HG03025 (cell line): Measurements from ENCODE around the gene KIAA1328.

Source experiments
- ATAC-seq: cut with Tn5 transposase; IDR thresholded peaks from one replicate; pipeline ENCODE4 v1.9.1; 2021; ENCODE audit warnings: mild to moderate bottlenecking, moderate library complexity; ENCODE audit not compliant: unreplicated experiment, low FRiP score

Gene KIAA1328

DNA sequence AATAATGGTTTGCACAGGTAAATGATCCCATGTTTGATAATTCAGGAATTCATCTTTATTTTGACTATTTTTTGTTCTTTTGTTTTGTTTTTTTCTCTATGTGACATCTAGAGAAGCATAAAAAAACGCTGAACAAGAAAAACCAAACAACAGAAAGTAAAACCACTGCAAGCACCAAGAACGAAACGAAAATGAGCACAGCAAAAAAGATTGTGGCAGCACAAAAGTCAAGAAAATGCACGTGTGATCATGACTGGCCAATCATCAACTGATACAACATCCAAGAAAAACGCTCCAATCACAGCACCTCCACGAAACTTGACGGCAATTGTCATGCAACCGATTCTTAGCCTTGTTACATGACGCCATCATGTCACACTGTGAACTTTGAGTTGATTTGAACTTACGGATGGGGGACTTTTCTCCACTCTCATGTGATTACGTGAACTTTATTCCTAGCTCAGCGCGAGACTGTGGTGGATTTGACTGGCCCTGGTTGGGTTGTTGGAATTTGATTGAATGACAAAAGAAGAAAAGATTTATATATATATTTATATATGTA is 417.9 kb downstream of the KIAA1328 start:
- no peak for ATAC-seq

DNA sequence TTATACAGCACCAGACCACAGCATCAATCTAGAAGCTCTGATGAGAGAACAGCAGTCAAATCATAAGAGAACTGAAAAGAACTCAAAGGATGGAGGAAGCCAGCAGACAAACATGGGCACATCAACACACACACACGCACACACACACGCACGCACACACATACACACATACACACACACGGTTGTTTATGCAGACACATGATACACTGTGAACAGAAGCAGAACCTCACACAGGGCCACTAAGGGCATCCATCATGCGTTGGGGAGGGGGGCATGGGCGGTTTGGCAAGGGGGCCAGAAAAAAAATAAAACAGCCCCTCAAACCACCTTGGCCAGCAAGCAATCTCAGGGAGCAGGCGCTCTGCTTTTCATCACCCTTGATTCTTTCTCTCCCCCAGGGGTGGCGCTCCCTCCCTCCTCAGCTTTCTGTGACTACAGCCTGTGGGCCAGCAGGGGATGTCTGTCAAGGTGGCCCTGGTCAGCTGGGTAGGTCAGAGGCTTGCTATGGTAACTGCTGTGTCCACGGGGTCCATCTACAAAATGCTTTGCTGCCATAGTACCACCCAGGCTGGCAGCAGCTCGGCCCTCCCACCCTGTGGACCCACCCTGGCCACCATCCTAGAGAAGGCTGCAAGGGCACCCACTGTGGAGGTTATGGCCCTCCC is 418.7 kb downstream of the KIAA1328 start:
- ATAC-seq, result no peak

DNA sequence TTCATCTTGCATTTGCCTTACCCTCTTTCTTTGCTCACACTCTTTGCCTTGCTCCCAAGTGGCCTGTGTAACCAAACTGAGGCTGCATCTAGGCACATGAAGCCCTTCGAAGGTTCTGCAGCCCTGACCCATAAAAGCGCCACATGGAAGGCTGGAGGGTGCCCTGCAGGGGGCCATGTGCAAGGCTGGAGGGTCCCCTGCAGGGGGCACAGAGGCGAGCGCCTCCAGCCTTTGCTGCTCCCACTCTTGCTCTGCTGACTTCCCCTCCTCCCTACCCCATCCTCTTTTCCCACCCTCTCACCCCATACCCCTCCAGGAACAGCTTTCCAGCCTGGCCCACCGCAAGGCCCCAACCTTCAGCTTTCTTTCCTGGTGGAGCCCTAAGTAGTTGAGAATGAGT is 419.4 kb downstream of the KIAA1328 start:
- no peak for ATAC-seq

DNA sequence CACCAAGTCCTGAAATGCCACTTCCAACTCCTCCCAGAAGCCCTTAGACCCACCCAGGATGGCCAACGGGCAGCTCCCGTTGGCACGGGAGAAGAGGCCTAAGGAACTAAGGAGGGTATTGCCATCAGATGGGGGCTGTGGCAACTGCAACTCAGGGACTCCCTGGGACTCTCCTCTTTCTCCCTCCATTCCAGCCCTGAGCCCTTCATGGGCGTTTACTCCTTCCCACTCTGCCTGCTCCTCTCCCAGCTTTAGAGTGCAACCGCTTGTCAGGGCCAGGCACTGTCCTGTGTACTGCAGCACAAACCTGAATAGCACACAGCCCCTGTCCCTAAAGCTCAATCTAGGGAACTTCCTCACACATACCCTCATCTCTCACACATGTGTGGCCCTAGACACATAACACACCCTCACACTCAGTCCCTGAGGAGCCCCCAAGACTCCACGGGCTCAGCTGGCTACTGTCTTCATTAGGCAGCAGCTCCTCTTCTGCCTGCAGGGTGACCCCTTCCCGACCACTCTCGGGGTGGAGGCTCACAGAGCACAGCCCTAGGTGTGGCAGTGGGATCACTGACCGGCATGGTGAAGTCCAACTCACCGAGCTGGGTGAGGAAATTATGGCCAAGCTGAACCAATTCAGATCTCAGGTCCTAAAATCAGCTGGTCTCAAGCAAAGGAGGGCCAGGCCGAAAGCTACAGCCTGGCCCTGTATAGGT is 420.4 kb downstream of the KIAA1328 start:
- no peak for ATAC-seq

DNA sequence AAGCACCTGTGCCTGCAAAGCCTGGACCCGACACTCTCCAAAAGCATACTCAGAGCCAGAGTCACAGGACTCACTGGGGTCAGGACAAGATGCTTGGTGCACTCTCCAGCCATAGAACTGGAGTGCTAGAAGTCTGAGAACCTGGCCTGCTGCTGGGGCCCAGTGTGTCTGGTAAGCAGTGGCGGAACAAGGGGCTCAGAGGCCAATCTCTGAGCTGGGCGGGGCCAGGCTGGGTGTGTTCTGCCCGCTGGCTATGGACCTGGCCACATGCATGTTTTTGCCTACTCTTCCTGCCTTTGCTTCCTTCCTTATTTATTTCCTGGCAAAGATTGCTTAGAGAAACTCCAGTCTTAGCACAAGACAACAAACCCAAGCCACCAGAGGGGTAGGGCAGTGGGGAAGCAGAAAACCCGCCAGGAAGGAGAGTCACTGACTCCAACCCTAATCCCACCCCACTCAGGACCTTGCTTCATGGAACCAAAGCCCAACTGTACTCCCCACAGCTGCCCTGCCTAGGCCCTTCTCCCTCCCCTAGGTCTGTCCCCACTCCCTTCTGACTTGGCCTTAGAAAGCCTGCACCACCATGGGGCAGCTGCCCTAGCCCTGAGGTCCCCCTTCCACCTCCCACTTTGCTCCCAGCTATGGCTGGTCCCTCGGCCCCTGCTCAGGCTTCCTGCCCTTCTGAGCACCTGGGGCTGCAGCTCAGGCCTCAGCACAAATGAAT is 421.1 kb downstream of the KIAA1328 start:
- no peak for ATAC-seq

DNA sequence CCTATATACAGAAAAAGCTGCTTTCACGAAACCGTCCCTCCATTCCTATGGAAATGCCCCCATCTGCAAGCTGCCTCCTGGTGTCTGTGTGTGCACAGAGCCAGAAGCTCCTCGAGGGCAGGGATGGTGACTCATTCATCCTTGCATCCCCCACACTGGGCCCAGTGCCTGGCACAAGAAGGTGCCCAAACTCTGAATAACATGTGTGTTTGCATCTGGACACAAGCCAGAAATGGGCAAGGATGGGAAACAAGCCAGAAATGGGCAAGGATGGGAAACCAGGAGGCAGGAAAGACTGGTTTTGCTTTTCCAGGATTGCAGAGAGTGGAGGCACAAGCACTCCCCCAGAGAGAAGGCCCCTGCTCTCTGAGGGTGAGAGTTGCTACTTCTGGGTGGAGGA is 422.8 kb downstream of the KIAA1328 start:
- no peak for ATAC-seq

DNA sequence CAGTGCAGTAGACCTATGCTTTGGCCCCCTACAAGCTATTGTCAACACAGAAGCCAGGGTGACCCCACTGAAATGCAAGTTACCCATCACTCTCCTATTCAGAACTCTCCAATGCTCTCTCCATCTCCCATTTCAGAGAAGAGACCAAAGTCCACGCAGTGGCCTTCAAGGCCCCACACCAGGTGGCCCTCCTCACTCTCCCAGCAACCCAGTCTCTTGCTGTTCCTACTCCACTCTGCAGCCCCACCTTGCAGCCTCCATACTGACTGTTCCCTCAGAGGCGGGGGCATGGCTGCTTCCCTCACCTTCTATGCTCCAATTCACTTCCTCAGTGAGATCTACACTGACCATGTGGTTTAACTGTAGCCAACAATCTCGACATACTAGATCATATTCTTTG is 423.4 kb downstream of the KIAA1328 start:
- ATAC-seq, result no peak

DNA sequence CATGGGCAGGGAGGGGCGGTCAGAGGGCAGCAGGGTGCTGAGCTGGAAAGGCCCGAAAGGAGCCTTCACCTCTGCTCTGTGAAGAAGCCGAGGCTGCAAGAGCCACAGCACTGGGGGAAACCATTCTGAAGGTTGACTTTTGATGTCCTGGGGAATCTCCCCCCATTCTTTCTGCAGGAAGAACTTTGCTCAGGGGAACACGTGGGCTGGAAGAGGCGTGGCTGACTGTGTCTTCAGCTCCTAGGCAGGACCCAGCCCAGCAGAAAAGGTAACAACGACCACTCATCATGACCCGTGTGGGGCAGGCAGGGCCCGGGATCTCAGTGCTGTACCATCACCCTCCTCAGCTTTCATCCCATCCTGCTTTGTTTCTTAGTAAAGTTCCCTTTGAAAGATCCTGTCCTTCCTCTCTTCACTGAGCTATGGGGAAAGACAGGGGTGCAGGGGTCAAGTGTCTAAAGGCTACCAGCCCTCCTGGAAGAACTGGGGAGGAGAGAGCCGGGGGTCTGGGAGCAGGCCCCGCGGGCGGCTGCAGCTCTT is 424.0 kb downstream of the KIAA1328 start:
- no peak for ATAC-seq

DNA sequence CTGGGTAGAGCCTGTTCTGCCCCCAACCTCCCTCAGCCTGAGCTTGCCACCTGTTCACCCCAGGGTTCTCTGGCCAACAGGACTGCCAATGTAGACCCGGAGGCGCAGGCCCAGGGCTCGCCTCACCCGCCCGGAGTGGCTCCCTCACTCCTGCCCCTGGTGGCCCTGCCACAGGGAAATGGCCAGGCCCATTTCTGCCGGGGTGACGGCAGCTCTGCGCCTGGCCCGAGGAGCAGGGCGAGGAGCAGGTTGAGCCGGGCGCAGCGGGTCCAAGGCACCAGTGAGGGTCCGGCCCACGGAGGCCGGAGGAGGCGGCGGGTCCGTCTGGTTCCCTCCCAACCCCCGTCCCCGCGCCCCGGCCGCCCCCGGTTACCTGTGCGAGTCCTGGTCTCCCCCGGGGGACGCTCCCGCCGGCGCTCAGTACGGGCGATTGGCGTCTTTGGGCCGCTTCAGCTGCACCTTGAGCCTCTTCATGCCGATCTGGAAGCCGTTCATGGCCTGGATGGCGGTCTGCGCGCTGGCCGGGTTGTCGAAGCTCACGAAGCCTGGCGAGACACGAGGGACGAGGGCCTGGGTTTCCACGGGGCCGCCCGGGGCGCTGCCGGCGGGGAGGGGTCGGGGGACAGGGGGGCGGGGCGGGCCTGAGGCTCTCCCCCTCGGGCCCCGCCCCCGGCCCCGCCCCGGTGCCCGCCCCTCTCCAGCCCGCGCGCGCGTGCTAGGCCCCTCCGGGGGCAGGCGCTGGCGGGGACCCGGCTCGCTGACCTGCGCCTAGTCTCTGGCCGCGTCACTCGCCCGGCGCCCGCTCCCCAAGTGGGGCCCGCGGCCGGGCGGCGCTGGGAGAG is 424.7 kb downstream of the KIAA1328 start:
- ATAC-seq, result no peak

DNA sequence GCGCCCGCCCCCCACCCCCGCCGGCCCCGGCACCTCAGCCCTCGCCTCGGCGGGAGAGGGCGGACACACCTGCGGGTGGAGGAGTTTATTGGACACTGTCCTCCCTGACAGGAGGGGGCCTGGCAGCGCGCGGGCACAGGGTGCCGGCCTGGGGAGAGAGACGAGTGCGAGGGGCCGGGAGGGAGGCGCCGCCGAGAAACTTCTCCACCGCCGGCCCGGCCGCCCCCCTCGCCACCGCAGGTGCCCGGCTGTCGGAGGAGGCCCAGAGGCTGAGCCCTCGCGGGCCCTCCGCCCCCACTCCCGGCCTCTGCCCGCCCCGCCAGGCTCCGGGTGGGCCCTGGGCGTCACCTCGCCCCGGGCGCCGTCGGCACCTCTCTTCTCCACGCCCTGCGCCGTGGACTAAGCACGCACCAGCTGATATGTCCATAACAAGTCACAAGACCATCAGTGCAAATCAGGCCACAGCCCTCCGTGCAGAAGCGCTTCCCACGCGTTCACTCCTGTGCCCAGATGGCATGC is 425.4 kb downstream of the KIAA1328 start:
- no peak for ATAC-seq

DNA sequence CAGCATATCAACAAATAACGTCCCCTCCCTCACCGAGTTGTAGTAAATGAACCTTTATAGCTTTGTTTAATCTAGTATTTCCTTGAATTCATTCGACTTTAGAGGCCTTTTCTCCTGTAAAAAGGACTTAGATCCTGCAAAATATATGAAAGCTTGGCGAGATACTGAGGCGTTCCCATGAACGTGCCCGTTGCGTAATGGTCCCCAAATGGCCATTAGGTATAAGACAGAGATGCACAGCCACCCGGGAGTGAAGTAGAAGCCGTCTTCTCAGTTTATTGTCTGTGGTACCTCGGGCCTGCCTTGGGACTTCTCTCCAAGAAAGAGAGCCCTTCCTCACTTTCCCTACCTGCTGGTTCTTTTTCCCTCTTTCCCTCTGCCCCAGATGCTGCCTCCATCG is 426.0 kb downstream of the KIAA1328 start:
- ATAC-seq, result no peak

DNA sequence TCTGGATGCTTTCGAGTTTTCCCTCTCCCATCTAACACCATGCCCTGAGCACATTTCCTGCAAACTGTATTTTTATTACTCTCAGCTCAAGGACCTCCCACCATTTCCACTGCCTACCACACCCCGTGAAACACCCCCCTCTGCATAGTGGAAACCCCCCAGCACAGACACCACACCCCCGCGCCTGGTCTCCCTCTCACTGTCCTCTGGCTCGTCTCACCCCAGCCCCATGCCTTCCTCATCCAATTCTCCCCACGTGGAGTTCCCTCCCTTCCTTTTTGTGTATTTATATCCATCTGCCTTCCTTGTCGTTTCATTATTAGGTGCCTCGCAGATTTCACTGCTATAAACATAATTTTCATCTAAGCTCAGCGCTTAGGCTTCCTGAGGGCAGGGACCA is 429.2 kb downstream of the KIAA1328 start:
- no peak for ATAC-seq

DNA sequence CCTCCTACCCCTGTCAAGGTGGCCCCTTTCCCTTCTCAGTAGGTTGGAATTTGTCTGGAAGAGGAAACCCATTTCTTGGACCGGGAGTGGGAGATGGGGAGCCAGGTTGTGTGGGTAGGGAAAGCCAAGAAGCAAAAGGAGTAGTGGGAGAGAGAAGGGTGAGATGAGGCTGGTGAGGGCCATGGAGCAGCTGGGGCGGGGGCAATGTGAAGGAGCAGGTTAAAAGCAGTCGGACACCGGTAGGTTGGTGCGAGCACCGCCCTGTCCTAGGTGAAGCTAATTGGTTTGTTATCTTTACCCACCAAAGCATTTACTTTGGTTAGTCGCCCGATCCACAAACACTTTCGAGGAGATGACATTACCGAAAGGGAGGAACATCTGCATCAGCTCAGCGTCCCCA is 429.9 kb downstream of the KIAA1328 start:
- no peak for ATAC-seq

DNA sequence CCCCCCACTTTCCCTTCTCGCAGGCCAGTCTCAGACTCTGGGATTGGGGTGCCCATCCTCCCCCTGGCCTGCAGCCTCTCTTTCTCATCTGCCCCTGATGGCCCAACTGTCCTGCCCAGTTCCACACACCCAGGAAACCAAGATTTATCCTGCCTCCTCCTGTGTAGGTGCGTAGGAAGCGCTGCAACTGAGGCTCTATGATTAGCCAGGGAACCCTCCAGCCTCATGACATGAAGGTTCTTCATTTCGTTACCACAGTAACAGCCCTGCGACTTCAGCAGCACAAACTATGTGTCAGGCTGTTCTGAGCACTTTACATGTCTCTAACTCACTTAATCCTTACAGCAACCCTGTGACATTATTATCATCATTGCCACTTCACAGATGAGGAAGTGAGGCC is 430.8 kb downstream of the KIAA1328 start:
- ATAC-seq, result no peak

DNA sequence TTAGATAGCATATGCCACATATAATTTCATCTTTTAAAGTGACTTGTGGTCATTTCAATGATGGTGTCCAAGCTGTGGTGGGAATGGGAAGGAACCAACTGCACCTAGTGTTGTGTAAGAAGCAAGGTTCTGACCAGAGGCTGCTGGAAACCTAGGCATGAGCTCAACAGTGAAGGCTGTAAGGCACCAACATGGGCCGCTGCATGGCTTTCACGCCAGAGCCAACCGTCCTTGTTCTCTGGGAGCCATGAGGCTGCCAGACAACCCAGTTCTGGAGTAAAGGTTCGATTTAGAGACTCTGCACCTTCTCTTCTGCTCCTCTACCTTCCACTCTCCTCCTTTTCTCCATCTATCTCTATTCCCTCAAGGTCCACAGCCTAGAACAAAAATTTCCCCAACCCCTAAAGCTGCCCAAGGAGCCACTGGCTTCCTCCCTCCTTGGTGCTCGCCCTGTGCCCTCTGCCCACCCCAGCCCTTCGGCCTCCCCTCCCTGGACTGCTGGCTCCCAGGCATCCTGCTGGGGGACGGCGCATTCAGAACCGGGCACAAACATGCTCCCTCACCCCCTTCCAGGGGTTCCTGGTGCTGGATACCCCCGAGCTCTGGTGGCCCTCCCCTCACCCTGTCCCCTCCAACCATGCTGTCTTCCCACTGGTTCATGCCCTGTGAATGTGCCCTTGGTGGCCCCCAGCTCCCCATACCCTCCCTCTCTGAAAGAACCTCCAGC is 431.6 kb downstream of the KIAA1328 start:
- ATAC-seq, result no peak

DNA sequence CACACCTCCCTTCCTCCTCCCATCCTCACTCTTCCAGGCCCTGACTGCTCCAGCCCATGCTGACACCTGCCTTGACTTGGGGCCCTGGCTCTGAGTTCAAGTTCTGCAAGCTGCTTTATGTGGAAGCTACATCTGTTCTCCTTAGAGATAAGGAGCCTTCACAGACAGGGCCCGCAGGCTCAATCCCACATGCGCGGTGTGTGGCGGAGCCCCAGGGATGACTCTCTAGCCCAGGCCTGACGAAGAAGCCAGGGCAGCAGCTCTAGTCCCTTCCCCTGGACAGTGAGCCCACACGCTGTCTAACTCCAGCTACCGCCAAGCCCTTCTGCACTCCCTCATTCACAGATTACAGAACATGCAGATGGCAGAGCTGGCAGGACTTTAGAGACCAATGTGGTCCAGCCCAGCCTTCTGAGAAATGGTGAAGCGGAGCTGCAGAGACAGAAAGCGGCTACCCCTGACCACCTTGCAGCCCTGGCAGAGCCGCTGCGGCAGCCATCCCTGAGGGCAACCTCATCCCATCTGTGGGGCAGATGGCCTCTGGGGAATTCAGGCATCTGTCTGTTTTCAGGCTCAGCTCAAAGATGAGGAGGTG is 432.4 kb downstream of the KIAA1328 start:
- no peak for ATAC-seq

DNA sequence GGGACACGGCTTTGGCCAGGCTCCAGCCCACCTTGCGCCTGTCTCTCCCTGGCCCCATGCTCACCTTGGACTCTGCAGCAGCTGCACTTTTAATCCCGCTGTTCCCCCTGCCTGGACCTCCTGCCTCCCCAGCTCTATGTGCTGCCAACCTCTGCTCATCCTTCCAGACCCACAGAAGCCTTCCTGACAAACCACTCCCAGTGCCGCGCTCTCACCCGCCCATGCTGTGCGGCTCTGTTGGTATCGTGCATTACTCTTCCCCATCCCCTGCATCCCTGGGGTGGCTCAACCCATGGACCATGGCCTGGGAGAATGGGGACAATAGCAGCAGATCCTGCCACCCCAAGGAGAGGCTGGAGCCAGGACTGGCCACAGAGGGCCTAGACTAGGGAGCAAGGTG is 433.1 kb downstream of the KIAA1328 start:
- no peak for ATAC-seq

DNA sequence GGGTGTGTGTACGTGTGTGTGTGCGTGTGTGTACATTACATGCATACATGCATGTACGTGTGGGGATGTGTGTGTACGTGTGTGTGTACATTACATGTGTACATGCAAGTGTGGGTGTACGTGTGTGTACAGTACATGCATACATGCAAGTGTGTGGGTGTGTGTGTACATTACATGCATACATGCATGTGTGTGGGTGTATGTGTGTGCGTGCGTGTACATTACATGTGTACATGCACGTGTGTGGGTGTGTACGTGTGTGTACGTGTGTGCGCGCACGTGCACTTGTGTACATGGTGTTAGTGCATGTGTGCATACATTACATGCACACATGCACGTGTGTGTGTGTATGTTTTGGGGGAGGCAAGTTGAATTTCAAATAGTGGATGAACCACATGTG is 436.0 kb downstream of the KIAA1328 start:
- no peak for ATAC-seq

DNA sequence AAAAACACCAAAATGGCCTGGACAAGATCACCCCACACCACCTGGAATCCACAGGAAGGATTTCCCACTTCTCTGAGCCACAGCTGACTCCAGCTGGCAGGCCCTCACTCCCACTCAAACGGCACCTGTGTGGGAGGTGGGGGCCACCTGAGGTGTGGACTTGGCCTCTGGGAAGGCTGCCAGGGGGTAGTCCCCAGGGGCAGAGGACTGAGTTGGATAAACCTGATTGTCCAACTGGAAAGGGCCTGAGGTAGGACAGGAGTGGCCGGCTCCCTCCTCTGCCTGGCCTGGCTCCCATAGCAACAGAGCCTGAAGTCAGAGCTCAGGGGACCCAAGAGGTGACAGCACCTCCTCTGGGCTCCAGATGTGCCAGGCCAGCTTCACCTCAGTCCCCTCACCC is 436.5 kb downstream of the KIAA1328 start:
- ATAC-seq, result no peak
